Activated naive CD8-positive, alpha-beta T cell treated with anti-CD3 and anti-CD28 coated beads, Interleukin-2, amount 10 ng/mL, durations not matched to agents 7 days and 5 days (primary cell): ENCODE results near the gene WDR59. TPM values are rescaled to one million over a fixed set of nuclear protein-coding genes. Genes with fewer than 3 reads are reported as not detected.

Experiments used
- ATAC-seq: fragments of 150-1000 bp; cut with Tn5 transposase; one replicate; pipeline ENCODE4 v1.10.0; 2021; ENCODE audit warnings: low read depth, moderate library complexity
- POLR2A ChIA-PET: fragments of 350-600 bp; sonication (Branson Sonifier 250); formaldehyde crosslinking; loops from one replicate; lab custom pipeline; 2021; ENCODE audit warnings: antibody characterized with exemption; lab: Charles Lee
- DNase-seq: peaks from one replicate; pipeline ENCODE4 v3.0.0; 2021
- H3K27ac Mint-ChIP-seq: one replicate; pipeline ENCODE4 v1.8.0; 2022; ENCODE audit warnings: mild to moderate bottlenecking, mixed read lengths
- H3K27me3 Mint-ChIP-seq: one replicate; pipeline ENCODE4 v1.8.0; 2022; ENCODE audit warnings: mild to moderate bottlenecking, moderate library complexity, mixed read lengths
- H3K36me3 Mint-ChIP-seq: one replicate; pipeline ENCODE4 v1.8.0; 2021; ENCODE audit warnings: mild to moderate bottlenecking, mixed read lengths
- H3K4me1 Mint-ChIP-seq: one replicate; pipeline ENCODE4 v1.8.0; 2021; ENCODE audit warnings: mixed read lengths
- H3K4me3 Mint-ChIP-seq: one replicate; pipeline ENCODE4 v1.8.0; 2022; ENCODE audit warnings: mild to moderate bottlenecking, moderate library complexity, mixed read lengths
- H3K9me3 Mint-ChIP-seq: one replicate; pipeline ENCODE4 v1.8.0; 2021; ENCODE audit warnings: mixed read lengths
- total RNA-seq, 2 experiments: library from RNA; stranded (reverse); gene quantifications; one replicate each; pipeline ENCODE4 v1.2.3, GENCODE V29; 2021

Gene WDR59
- total RNA-seq, 2 experiments from 2014 or later = 80.5 to 81.2 TPM

DNA sequence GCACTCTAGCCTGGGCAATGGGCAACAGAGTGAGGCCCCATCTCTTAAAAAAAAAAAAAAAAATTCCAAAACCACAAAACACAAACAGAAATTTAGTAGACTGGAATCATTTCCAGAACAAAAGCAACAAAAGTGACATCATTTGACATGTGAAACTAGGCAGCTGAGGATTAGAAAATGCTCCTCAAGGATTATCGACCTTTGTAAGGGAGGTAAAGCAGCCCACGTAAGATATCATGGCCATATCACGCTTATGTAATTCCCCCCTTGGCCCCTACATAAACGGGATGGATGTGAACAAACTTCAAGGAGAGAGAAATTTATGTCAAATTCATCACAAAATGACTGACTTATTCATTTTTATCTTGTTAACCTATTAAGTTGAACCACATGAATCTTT is 83.3 kb downstream of the WDR59 start:
- POLR2A ChIA-PET = no interaction called here
- Mint-ChIP-seq H3K27ac (no peak overlapping the region), H3K9me3 (no peaks in the 10 kb centered on the region), H3K27me3 (no peaks in the 10 kb centered on the region), H3K36me3 (peaks cover 29% of the 10 kb centered on the region), H3K4me1 (no peaks in the 10 kb centered on the region), H3K4me3 (no peak overlapping the region)
- DNase-seq = no peak
- no peak for ATAC-seq

DNA sequence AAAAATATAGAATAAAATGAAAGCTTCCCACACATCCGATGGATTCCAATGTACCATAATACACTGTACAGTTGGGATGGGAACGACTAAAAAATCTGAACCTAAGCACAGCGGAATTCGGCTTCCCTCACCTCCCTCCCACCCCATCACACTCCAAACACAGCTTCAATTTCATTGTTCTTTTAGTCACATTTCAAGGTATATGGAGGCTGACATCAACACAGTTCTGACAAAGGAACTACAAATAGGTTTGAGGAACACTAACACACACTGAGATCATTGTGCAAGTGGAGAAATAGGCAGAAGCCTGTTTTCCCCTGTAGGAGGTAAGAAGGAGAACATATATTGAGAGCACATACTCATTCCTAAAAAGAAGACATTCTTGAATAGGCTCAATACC is 85.1 kb downstream of the WDR59 start:
- POLR2A ChIA-PET = no interaction called here
- no peaks in the 10 kb centered on the region for H3K4me1 Mint-ChIP-seq
- no peaks in the 10 kb centered on the region for H3K9me3 Mint-ChIP-seq
- H3K4me3 Mint-ChIP-seq = no peak overlapping the region
- no peak for ATAC-seq
- H3K27ac Mint-ChIP-seq = no peak overlapping the region
- DNase-seq = no peak
- H3K27me3 Mint-ChIP-seq = no peaks in the 10 kb centered on the region
- H3K36me3 Mint-ChIP-seq = peaks cover 23% of the 10 kb centered on the region

DNA sequence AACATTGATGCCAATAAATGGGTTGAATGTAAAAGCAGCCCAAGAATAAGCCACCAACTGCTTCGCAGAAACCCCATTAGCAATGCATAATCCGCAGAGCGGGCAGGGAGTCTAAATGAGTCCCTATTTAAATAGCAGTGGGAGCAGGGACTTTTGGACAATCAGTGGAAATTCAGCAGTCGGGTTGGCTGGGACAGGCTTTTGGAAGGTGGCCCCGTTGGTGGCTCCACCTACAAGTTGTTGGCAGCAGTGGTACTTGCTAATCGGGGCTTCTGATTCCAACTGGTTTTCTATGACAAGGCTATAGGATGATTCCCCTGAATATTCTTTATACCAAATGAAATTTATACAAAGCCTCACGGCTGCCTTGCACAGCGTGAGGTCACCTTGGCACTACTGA is 86.3 kb downstream of the WDR59 start:
- POLR2A ChIA-PET = no interaction called here
- Mint-ChIP-seq H3K27me3 (no peaks in the 10 kb centered on the region), H3K36me3 (peaks cover 20% of the 10 kb centered on the region), H3K27ac (no peak overlapping the region), H3K4me3 (no peak overlapping the region), H3K9me3 (no peaks in the 10 kb centered on the region), H3K4me1 (no peaks in the 10 kb centered on the region)
- ATAC-seq (no peak), DNase-seq (no peak)

DNA sequence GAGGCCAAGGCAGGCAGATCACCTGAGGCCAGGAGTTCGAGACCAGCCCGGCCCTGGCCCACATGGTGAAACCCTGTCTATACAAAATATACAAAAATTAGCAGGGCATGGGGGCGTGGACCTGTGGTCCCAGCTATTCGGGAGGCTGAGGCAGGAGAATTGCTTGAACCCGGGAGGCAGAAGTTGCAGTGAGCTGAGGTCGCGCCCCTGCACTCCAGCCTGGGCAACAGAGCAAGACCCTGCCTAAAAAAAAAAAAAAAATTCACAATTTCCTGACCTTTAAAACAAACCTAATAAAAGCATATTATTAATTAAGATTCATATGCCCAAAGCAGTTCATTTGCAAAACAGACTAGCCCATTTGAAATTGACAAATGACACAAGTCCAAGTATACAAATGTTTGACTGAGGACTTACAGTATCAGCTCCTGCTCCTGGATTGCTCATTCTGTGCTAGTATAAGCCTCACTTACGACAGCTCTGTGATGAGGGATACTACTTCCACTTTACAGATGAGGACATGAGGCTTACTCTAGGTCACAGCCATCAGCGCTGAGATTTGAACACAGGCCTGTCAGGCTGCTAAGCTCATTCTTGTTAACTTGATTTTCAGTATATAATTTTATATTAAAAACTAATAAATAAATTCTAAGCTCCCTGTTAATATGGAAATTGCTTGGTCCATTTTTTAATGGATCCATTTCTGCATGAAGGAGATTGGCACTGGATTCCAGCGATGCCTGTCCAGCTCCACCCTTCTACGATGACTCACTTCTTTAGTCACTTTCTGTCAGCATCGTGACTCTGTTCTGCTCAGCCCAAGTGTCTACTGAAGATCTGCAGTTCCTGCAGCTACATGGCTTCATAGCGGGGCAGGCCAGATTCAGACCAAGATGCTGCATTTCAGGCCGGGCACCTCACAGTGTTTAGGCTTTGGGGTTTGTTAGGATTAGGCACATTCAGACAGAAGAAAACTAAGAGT is 88.2 kb downstream of the WDR59 start:
- no peak for ATAC-seq

DNA sequence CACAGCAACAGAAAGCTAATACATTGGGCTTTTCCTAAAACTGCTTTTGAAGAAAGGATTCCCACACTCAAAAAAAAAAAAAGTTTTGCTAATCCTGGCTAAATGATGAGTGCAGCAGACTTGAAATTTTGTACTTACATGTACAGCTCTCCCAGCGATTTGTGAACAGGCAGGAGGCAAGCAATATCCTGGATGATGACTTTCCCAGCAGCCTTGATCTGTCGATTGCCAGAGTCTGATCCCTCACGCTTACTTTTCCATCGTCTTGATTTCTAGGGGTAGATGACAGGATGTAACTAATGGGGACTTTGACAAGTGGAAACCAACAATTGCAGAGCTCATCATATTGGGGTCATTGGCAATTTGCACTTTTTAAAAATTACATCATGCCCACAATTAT is 91.4 kb downstream of the WDR59 start:
- no peak for DNase-seq
- POLR2A ChIA-PET = no interaction called here
- H3K9me3 Mint-ChIP-seq = no peaks in the 10 kb centered on the region
- H3K27ac Mint-ChIP-seq = no peak overlapping the region
- no peak overlapping the region for H3K4me3 Mint-ChIP-seq
- H3K27me3 Mint-ChIP-seq = no peaks in the 10 kb centered on the region
- ATAC-seq = no peak
- H3K4me1 Mint-ChIP-seq = no peaks in the 10 kb centered on the region
- H3K36me3 Mint-ChIP-seq = peaks cover 15% of the 10 kb centered on the region

More for the DNA sequence above, 88.2 kb downstream of the WDR59 start:
- Mint-ChIP-seq H3K9me3 (no peaks in the 10 kb centered on the region), H3K36me3 (peaks cover 14% of the 10 kb centered on the region), H3K4me3 (no peak overlapping the region), H3K27ac (no peak overlapping the region), H3K27me3 (no peaks in the 10 kb centered on the region), H3K4me1 (no peaks in the 10 kb centered on the region)
- POLR2A ChIA-PET = interaction anchor here (0.9 kb wide), 1 partner anchor 19 kb away, joined by 3 read pairs; no protein-coding TSS in a partner anchor
- no peak for DNase-seq

DNA sequence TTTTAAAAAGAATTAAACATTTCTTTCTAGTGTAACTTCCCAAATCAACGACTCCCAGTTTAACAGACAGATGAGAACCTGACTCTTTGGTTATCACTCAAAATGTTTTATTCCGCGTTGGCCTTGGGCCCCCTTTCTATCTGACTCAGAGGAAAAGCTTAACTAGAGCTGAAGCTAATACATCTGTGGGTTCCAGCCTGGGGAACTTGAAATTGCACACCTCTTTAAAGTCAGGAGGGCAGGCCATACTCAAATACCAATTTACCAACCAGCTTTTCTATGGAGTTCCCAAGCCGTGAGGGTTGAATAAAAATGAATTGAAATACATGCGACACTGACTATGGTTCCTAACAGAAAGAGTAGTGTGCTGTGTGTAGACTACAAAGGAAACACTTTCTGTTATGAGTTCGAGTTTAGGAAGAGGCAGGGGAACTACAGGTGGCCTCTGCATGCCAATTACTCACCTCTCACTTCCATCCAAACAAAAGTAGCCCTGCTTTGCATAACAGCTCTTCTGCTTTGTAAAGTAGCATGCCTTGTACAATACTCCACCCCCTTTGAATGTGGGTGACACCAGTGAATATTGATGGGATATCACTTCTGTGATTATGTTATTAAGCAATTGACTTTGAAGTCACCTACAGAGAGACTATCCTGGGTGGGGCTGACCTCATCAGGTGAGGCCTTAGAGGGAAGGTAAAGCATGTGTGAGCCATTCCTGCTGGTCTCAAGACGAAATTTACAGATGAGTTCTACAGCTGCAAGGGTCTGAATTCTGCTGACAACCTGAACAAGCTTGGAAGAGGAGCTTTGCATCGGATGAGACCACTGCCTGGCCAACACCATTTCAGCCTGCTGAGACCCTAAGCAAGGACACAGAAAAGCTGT is 92.1 kb downstream of the WDR59 start:
- ATAC-seq (no peak), DNase-seq (no peak)
- Mint-ChIP-seq H3K4me1 (peaks cover 2% of the 10 kb centered on the region), H3K4me3 (no peak overlapping the region), H3K9me3 (no peaks in the 10 kb centered on the region), H3K27ac (no peak overlapping the region), H3K36me3 (peaks cover 15% of the 10 kb centered on the region), H3K27me3 (no peaks in the 10 kb centered on the region)
- POLR2A ChIA-PET = no interaction called here

DNA sequence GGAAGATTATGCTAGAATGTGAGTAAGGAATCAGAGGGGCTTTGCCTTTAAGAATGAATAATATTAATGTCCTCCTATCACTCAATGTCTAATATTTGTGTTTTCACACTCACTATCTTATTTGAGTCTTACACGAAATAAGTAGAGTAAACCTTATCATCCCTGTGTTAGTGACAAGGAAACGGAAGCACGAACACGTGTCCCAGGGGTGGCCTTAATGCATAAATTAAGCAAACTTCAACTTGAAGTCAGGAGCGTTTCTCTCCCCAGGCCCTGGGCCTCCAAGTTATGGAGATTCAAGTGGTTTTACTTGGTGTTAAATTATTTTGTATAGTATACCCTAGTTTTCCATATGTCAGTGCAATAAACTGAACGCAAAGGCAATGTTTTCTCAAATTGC is 96.0 kb downstream of the WDR59 start:
- Mint-ChIP-seq H3K27me3 (no peaks in the 10 kb centered on the region), H3K27ac (no peak overlapping the region), H3K4me1 (peaks cover 2% of the 10 kb centered on the region), H3K9me3 (no peaks in the 10 kb centered on the region), H3K36me3 (peaks cover 34% of the 10 kb centered on the region), H3K4me3 (no peak overlapping the region)
- POLR2A ChIA-PET = no interaction called here
- DNase-seq (no peak), ATAC-seq (no peak)

DNA sequence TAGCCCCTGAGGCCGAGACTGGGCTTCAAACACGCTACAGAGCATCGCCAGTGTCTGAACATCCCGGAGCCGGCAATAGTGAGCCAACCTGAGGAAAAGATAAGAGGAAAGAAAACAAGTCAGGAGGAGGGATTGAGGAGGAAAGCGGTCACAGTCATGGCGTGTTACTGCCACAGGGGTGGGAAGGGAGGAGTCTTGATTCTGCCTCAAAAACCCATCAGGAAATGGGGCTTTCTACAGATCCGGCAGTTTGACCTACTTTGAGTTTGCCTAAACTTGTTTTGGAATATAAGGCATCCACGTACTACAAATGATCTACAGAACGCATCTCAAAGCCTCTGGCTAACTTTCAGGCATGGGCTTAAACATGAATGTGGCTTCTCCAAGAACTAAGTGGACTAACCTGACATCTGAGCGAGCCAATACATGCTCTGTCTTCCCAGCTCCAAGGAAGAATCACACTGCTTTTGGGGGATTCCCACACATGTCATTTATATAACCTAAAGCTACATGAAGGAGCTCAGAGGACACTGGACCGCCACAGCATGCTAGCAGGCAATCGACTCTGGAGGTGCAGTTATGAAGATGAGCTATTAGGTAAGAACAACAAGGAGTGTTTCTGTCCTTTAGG is 96.6 kb downstream of the WDR59 start:
- no peaks in the 10 kb centered on the region for H3K27me3 Mint-ChIP-seq
- H3K9me3 Mint-ChIP-seq = no peaks in the 10 kb centered on the region
- H3K36me3 Mint-ChIP-seq = peaks cover 36% of the 10 kb centered on the region
- ATAC-seq (no peak), DNase-seq (no peak)
- H3K4me3 Mint-ChIP-seq = no peak overlapping the region
- no peak overlapping the region for H3K27ac Mint-ChIP-seq
- POLR2A ChIA-PET = no interaction called here
- H3K4me1 Mint-ChIP-seq = peaks cover 2% of the 10 kb centered on the region

DNA sequence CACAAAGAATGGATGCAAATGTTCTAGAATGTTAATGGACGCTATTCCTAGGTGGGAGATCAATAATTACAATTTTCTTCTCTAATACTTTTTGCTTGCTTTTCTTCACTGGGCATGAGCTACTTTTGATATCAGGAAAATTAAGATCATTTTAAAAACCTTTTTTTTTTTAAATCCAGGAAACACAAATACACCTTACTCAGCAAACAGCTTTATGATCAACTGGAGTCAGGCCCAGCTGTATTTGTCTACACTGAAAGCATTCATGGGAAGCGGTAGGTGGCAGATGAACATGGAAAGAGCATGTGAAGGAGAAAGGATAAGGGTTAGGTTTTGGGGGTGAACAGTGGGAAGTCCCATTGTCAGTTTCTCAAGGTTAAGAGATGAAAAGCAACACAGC is 97.8 kb downstream of the WDR59 start:
- no peak overlapping the region for H3K4me3 Mint-ChIP-seq
- POLR2A ChIA-PET = interaction anchor here (0.6 kb wide), 1 partner anchor 590 kb away, joined by 3 read pairs; no protein-coding TSS in a partner anchor
- DNase-seq (no peak), ATAC-seq (no peak)
- no peaks in the 10 kb centered on the region for H3K9me3 Mint-ChIP-seq
- H3K4me1 Mint-ChIP-seq = peaks cover 2% of the 10 kb centered on the region
- no peak overlapping the region for H3K27ac Mint-ChIP-seq
- no peaks in the 10 kb centered on the region for H3K27me3 Mint-ChIP-seq
- H3K36me3 Mint-ChIP-seq = peaks cover 32% of the 10 kb centered on the region

DNA sequence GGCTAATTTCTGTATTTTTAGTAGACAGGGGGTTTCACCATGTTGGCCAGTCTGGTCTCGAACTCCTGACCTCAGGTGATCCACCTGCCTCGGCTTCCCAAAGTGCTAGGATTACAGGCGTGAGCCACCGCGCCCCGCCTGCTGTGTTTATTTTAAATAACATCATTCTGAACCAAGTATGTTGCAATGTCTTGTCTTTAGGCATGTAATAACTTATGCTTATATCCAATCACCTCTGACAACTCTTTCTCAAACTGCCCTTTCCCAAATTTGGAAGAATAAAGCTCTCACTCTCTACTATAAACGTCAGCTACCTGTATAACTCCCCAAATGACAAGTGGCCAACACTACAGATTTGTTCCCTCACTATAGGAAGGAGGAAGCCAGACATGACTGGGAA is 107.2 kb downstream of the WDR59 start:
- Mint-ChIP-seq H3K4me1 (peaks cover 4% of the 10 kb centered on the region), H3K9me3 (no peaks in the 10 kb centered on the region), H3K4me3 (no peak overlapping the region), H3K36me3 (peaks cover 6% of the 10 kb centered on the region), H3K27ac (no peak overlapping the region), H3K27me3 (no peaks in the 10 kb centered on the region)
- ATAC-seq = no peak
- no peak for DNase-seq
- POLR2A ChIA-PET = interaction anchor here (1.4 kb wide), 1 partner anchor 18 kb away, joined by 3 read pairs; no protein-coding TSS in a partner anchor

DNA sequence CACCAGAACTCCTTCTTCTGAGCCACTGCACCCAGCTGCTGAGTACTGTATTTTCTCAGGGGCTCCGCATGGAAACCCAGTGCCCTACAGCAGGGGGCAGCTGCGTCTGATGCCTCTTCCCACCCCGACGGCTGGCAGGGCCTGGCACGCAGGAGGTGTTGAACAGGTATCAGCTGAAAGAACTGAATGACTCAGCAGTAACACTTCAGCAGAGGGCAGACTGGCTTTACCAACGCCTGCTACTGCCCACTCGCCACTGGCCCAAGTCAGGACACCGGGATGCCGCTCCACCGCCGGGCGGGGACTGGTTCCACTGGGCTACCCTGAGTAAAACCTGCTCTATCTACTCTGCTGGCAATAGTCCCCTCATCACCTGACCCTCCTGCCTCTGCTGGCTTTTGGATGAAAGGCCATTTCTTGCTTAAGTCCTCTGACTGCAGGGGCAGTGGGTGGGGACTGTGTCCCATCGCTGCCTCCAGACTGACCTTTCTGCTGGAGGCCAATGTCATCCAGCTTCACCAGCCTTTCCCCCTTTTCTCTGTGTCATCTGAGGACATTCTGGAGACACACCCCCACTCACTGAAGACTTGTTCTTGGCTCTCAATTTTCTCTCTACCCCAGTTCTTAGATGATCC is 109.9 kb downstream of the WDR59 start:
- Mint-ChIP-seq H3K4me3 (no peak overlapping the region), H3K27me3 (no peaks in the 10 kb centered on the region), H3K27ac (peak overlapping the region; percentile 74), H3K36me3 (peaks cover 7% of the 10 kb centered on the region), H3K9me3 (no peaks in the 10 kb centered on the region), H3K4me1 (peaks cover 4% of the 10 kb centered on the region)
- DNase-seq (no peak), ATAC-seq (no peak)
- POLR2A ChIA-PET = no interaction called here

DNA sequence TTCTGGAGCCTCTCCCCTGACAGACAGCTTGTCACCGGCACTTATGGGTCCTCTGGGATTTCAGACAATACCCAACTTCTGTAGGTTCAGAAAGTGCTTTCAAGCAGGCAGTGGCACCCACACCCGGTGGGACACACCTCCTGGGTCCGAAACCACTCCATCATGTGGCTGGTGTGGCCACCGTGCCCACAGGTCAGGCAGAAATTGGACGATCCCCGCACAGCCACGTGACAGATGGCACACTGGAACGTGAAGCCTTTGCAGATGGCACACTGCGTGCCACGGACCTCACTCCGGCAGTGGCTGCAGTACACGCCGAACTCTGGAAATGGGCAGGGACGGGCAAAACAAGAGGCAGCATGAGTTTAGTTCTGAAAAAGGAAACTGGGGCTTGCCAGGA is 110.8 kb downstream of the WDR59 start:
- no peaks in the 10 kb centered on the region for H3K27me3 Mint-ChIP-seq
- no peak for ATAC-seq
- POLR2A ChIA-PET = no interaction called here
- DNase-seq = no peak
- H3K36me3 Mint-ChIP-seq = peaks cover 7% of the 10 kb centered on the region
- H3K4me3 Mint-ChIP-seq = no peak overlapping the region
- no peaks in the 10 kb centered on the region for H3K9me3 Mint-ChIP-seq
- peak overlapping the region; percentile 74 for H3K27ac Mint-ChIP-seq
- H3K4me1 Mint-ChIP-seq = peaks cover 4% of the 10 kb centered on the region

DNA sequence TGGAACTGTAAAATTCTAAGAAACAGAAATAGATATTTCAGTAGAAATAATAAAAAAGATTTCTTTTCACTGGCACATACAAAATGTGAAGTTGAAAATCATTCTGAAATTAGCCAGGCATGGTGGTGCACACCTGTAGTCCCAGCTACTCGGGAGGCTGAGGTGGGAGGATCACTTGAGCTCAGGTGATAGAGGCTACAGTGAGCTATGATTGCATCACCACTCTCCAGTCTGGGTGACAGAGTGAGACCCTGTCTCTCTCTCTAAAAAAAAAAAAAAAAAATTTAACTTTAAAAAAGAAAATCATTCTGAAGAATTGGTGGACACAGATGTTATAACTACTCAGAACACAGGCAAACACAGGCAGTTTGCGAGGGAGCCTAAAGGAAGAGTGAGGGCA is 112.6 kb downstream of the WDR59 start:
- no peak for DNase-seq
- H3K9me3 Mint-ChIP-seq = no peaks in the 10 kb centered on the region
- H3K4me1 Mint-ChIP-seq = peaks cover 11% of the 10 kb centered on the region
- no peak overlapping the region for H3K4me3 Mint-ChIP-seq
- H3K27me3 Mint-ChIP-seq = no peaks in the 10 kb centered on the region
- H3K36me3 Mint-ChIP-seq = peaks cover 7% of the 10 kb centered on the region
- ATAC-seq = no peak
- POLR2A ChIA-PET = no interaction called here
- no peak overlapping the region for H3K27ac Mint-ChIP-seq
